NCI-H226 (cell line): Measurements from ENCODE around the gene ENPP4.
A peak's percentile ranks its signal among the peaks of the same experiment; 100 is the strongest.
"Not testable (repeated sequence)": the region's sequence is repeated elsewhere in the genome, so short reads cannot be mapped to it uniquely, and the experiment has no call there.

ENCODE experiments used
- DNase-seq: peaks from one replicate; pipeline ENCODE4 v3.0.0-alpha.2; 2015

The ENPP4 gene

DNA sequence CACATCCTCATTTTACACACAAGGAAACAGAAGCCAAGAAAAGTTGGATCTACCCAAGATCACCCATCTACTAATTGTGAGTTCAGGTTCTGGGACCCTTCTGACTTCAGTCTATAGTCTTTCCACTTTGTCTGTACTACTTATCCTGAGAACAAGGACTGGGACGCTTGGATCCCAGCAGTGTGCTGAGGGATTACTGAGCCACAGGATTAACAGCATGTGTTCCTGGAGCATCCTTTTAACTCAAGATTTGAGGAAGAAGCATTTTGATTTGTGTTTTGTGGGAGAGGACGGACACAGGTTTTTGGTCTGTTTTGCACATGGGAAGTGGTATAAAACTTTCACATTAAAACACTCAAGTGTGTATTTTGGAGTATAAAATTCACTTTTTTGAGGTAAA, 4.4 kb downstream of the ENPP4 start:
- no peak for DNase-seq

DNA sequence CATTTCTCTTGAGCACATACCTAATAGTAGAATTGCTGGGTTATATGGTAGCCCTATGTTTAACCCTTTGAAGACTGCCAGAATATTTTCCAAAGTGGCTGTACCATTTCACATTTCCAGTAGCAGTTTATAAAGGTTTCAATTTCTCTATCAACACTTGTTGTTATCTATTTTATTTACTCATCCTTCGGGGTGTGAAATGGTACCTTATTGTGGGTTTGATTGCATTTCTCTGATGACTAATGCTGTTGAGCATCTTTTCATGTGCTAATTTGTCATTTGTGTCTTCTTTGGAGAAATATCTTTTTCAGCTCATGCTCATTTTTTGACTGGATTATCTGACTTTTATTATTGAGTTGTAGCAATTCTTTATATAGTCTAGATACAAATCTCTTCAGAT, 5.4 kb downstream of the ENPP4 start:
- DNase-seq, result no peak

DNA sequence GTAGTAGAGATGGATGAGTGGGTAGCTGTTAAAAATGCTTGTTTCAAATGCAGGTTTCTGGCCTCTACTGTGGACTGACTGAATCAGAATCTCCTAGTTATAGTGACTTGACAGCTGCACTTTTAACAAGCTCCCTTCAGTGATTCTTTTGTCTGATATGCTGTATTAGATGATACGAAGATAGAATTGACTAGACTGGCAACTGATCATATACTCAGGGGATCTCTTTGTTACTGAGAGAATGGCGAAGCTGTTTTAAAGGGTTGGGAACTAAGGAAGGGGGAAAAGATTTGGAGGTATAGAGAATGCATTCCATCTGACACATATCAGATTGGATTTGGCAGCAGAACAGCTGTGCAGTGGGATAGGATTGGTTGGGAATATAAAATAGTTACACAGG, 7.0 kb downstream of the ENPP4 start:
- DNase-seq, result no peak

DNA sequence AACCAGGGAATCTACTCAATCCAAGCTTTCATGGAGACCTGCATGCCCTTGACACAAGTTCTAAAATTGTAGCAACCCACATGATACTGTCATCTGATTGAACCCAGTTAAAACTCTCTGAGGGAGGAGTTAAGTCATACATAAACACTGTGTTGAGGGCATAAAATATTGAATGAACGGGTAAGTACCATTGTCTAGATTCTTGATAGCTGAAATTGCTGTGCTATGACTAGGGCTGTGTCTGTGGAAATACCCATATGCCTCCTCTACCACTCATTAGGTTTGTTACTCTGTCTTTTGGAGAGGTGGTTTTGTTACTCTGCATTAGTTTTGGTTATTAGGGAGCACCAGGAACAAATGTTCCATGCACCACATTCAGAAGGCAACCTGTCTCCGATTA, 7.6 kb downstream of the ENPP4 start:
- DNase-seq, result no peak

DNA sequence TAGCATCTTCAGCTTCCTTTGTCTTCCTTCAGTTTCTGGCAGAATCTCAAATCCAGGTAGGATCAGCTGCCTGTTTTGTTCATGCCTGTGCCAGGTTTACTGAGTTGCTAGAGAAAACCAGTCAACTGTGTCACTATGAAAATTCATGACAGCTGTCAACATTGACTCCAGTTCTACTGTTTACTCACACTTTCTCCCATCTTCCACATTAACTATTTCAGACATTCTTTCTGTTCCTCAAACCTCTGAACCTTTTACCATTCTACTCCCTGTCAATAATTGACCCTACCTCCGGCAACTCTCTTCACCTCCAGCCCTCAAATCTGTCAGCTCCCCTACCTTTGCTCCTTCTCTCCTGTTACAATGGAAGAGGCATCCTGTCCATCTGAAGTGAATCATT, 8.5 kb downstream of the ENPP4 start:
- DNase-seq, result no peak

DNA sequence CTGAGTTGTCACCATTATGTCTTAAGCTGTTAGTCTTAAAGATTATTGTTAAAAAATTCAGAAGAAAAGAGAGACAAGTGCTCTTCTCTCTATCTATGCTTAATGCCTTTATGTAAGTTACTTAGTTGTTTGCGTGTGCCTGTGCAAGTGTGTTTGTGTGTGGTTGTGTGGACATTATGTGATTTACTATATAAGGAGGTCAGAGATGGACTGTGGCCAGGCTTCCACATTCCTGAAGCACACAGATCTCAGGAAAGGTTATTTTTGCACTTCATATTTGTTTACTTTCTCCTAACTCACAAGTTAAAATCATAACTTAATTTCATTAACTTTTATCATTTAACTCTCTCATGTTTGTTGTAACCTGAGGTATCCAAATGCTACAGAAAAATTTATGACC, 14.5 kb downstream of the ENPP4 start:
- no peak for DNase-seq

DNA sequence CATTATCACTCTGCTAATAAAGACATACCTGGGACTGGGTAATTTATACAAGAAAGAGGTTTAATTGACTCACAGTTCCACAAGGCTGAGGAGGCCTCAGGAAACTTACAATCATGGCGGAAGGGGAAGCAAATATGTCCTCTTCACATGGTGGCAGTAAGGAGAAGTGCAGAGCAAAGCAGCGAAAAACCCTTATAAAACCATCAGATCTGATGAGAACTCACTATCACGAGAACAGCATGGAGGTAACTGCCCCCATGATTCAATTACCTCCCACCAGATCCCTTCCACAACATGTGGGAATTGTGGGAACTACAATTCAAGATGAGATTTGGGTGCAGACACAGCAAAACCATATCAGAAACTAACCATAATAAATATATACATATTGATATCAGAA, 19.3 kb downstream of the ENPP4 start:
- DNase-seq, result not testable (repeated sequence)

DNA sequence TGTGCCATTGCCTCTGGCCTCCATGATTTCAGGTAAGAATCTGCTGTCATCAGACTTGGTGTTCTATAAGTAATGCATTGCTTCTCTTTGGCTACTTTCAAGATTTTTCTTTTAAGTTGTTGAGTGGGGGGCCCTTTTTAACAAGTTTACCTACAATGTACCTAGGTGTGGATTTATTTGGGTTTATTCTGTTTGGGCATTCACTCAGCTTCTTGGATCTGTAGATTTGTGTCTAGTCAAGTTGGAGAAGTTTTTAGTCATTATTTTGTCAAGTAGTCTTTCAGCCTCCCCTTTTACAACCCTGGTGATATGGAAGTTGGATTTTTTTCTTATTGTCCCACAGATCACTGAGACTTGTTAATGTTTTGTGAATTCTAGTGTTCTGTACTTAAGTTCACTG, 26.9 kb downstream of the ENPP4 start:
- no peak for DNase-seq

DNA sequence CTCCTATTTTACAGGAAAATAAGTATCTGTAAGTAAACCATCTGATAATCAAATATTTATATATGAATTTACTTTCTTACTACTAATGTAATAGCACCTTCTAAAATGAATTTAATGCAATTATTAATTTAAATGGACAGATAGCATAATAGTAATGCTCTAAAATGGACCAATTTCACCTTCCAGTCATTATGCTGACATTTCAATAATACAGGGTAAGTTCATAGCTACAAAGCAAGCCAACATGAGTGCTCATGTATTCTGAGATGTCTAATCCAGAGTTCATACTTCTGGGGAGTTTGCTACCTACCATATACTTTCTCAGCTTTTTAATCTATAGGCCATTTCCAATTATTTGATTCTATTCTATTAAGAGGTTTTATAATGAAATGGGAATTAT, 29.4 kb downstream of the ENPP4 start:
- no peak for DNase-seq

DNA sequence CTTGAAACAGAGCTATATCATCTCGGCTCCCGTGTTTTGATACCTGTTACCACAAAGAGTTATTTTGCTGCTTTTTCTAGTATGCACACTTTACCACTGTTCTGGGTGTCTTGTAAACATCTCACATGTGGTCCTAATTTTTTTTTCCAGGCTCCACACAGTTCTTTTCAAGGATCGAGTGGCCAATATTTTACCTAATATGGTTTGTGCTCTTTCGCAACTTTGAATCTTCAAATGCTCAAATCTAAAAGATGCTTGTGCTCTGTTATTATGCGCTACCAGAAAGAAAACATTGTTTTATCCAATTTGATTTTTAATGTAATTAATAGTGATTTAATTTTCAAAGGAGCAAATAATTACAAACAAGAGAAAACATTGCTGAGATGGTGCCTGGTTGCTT, 30.3 kb downstream of the ENPP4 start:
- DNase-seq, result no peak

DNA sequence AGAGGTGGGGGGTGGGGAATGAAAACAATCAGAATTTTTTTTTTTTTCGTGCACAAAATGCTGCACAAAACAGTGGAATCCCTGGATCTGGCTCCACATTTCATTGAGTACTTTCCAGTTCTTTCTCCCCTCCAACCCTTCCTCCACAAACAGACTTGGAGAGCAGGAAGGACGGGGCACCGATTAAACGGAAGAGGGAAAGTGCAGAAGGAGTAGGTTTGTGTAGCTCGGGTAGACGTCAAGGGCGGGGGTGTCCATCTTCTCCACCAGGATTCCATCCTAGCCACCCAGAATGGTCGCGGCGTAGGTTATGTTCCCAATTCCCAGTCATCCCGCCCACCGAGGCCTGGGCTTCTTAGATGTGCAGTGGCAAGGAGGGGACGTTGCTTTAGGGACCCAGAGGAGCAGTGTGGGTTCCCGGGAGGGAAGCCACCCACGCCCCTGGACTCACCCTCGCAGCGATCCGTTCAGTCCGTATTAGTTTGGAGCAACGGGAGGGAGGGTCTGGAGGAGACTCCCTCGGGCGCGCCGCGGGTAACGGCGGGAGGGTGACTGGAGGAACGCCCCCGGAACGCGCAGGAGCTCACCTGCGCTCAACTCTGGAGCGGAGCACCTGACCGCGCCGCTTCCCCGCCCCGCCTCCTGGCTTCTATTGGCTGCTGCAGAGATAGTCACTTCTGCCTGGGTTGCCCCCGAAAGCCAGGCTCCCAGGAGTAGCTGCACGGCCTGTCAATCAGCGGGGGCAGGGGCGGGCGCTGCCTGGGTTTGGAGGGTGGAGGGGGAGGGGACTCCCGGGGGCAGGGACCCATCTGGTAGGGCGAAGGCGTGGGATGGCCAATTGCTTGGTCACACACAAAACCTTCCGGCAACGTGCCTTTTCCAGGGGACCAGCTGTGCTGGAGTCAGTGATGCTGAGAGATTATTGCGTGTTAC, 40.8 kb downstream of the ENPP4 start, which contains the start of gene ENPP5:
ENPP5 (minus strand) TSS at position 624 of the 933 bp plus-strand sequence. CDS start 2,718 bp downstream, outside the sequence.
- peak; percentile 54 for DNase-seq

DNA sequence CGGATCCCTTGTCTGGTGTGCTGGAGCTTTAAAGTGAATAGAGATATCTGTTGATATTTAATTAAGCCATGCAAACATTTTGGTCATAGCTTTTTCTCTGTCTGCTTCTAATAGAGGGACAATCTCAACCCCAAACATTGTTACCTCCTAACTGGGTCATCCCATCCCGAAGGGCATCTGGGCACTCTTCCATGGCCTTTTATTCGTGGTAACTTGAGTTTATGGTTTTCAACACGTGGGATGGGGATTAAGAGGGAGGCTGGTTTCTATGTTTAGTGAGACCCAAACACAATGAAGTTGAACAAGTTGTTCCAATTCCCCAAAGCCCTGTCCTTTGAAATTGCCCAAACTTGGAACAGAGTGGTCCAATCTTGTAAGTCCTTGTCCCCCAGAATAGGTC, 42.4 kb downstream of the ENPP4 start:
- DNase-seq, result no peak

DNA sequence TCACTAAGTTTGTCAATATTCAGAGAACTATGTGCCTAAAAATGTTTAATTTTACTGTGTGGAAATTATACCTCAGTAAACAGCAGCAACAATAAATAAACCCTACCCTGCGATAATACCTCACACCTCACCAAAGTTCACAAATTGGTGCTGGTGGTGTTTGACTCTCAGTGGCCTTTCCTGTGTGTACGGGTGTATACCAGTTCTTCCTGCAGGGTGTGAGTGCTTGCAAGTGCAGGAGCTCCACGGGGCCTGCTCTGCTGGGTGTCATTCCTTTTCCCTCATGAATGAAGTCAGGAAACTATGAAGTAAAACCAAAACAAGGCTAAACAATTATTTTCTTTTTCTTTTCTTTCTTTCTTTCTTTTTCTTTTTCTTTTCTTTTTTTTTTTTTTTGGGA, 45.1 kb downstream of the ENPP4 start:
- no peak for DNase-seq

DNA sequence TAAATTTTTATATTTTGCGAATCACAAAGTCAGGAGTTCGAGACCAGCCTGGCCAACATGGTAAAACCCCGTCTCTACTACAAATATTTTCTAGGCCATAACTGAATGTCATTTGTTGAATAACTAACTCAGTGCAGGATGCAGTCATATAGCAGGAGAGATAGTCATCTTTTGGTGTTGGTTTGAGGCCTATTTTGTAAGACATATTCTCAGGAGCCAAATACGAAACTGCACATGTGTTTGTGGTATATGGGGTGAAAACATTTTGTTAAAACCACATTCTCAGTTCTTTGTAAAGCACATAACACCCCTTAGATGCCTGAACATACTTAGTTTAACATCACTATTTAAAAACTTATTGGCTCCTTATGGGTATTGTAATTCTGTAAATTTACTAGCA, 45.7 kb downstream of the ENPP4 start:
- no peak for DNase-seq

DNA sequence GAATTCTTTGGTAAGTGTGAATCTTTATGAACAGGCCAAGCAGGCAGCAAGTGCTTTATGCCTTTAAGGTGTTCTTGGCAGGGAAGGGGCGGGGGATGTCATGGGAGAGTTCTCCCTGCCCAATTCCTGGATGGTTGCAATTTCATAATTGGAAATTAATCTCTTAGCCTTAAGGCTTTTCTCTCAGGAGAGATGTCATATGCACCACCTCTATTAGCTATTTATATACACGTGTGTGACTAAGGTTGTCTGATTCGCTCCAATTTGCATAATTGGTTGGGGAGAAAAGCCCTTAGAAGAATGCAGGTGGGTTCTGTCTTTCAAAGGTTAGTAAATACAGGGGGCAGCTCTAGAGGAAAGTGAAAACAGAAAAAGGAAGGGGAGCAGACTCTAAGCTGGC, 46.2 kb downstream of the ENPP4 start:
- no peak for DNase-seq

DNA sequence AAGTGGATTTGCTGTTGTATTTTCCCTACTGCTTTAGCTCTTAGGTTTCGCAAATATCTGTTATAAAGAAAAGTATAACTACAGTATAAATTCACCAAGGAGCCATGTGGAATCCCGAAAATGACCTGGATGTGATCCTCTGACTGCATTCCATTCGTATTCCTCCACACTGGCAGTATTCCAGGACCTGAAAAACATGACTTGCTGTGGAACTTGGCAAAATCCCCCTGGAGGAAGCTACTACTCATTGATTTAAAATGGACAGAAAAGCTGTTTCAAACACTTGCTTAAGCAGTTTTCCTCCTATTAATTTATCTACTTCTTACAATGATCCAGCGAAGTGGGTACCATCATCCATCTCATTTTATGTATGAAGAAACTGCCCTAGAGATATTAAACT, 54.3 kb downstream of the ENPP4 start:
- DNase-seq, result peak; percentile 78

DNA sequence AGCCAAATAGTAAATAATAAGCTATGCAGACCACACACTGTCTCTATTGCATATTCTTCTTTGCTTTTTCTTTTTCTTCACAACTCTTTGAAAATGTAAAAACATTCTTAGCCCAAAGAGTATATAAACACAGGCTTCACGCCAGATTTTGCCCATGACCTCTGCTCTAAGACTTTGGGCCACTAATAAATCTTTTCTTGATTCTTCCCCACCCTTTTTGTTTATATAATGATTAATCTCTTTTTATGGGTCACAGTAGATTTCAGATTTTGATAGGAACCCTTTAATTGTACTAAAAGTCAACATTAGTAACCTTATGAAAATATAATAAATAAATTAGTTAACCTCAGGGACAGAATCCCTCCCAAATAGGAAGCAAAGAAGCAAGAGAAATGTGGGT, 56.8 kb downstream of the ENPP4 start:
- DNase-seq, result no peak

DNA sequence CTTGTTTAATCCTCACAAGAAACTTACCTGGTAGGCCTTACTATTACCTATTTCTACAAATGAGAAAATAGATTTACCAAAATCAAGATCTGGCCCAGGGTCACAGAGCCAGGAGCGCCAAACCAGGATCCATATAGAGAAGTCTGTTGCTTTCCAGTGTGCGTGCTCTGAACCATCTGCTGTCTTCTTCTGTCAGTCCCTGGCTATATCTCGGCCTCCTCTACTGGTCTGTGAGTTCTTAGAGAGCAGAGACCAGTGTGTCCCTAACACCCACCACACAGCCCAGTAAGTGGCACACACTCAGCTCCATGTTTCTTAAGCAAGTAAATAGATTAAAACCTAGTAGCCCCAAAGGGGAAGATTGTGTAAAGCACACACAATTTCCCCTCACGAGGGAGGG, 59.9 kb downstream of the ENPP4 start:
- no peak for DNase-seq

DNA sequence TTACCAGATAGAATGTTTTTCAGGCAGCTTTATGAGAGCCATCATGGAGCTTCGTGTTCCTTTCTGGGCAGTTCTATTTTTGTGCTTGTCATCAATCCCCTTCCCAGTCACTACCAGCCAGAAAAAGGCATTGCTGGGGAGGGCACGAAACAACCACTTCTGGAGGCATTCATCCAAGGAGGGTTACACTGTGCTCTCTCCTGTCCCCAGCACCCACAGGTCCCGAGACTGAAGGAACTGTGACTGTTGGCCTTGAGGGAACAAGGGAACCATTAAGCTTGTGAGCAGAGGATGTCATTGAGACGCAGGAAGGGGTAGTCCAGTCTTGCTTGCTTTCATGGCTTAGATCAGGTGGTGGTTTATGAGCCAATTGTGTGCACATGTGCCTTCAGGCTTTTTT, 61.1 kb downstream of the ENPP4 start:
- DNase-seq, result no peak

DNA sequence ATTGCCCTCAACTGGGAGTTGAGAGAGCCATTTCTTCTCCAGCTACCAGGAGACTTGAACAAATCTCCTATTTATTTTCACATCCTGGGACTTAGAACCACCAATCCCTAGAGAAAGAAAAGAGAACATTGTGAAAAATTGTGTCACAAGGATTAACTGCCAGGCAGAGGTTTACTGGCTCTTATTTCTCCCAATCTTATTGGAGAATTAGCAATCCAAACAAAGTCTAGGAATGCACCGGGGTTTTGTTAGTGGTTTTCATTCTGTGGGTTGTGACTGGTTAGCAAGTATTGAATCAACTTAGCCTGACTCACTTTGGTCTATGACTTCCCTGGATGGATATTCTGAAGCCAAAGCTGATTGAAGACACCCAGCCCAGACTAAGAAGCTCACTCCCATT, 62.2 kb downstream of the ENPP4 start:
- DNase-seq, result peak; percentile 42
